GM19240 (cell line): ENCODE results near the gene OR2AG1.
A peak's percentile ranks its signal among the peaks of the same experiment; 100 is the strongest.
"Not testable (repeated sequence)": the region's sequence is repeated elsewhere in the genome, so short reads cannot be mapped to it uniquely, and the experiment has no call there.

Source experiments
- DNase-seq: peaks from one replicate; pipeline ENCODE4 v3.0.0; 2011; ENCODE audit warnings: low spot score; ENCODE audit not compliant: insufficient read length

The OR2AG1 gene

DNA sequence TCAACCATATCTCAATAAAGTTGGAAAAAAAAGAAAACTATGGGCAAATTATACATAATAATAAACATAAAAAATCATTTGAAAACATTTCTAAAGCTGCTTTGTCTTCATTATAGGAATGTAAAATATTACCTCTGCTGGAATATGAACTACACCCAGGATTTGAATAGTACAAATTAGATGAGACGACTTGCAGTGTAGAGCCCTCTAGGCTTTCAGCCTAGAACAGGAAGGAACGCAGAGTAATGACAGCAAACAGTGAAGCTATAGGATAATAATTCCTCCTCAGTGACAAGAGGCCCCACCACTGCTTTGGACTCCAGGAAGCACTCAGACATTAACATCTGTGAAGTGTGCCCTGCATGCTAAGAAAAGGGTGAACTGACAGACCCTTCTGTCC is 7.7 kb downstream of the OR2AG1 start:
- no peak for DNase-seq

DNA sequence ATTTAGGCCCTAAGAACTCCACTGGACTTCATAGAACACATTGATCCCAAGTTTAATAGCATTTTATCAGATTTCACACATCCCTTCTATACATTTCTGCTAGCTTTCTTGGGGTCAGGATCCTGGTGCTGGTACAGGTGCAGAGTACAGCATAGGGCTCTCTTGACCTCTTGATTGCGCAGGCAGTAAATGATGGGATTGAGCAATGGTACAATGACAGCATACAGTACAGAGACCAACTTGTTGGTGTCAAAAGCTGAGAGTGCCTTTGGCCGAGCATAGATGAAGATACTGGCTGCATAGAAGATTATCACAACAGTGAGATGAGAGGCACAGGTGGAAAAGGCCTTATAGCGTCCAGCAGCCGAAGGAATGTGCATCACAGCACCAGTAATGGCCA is 11.8 kb downstream of the OR2AG1 start:
- no peak for DNase-seq

DNA sequence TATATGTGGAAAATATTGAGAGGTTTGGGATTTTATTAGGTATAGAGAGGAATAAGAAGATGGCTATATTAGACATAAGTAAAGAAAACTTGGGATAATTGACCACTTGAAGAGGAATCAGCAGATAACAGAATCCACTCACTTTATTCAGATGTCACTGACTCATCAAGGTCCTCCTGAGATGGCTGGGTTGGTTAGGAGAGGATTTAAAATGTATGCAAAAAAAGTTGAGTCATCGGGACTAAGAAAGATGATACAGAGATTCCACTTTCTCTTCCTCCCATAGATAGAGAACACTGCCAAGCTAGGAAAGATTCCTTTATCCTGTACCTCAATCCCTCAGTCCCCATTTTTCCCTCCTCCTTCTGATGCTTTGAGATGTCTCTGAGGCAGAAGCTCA is 16.6 kb downstream of the OR2AG1 start, which contains the start of gene OR6A2:
OR6A2 (minus strand) TSS at position 288 of the 400 bp plus-strand sequence. CDS start 3,981 bp downstream, outside the sequence.
- DNase-seq: no peak

DNA sequence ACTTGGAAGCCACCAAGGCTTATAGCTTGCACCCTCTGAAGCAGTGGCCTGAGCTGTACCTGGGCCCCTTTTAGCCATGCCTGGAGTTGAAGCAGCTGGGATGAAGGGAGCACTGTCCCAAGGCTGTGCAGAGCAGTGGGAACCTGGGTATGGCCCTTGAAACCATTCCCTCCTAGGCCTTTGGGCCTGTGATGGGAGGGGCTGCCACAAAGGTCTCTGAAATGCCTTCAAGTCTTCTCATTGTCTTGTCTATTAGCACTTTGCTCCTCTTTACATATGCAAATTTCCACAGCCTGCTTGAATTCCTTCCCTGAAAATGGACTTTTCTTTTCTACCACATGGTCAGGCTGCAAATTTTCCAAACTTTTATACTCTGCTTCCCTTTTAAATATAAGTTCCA is 18.3 kb downstream of the OR2AG1 start:
- not testable (repeated sequence) for DNase-seq

DNA sequence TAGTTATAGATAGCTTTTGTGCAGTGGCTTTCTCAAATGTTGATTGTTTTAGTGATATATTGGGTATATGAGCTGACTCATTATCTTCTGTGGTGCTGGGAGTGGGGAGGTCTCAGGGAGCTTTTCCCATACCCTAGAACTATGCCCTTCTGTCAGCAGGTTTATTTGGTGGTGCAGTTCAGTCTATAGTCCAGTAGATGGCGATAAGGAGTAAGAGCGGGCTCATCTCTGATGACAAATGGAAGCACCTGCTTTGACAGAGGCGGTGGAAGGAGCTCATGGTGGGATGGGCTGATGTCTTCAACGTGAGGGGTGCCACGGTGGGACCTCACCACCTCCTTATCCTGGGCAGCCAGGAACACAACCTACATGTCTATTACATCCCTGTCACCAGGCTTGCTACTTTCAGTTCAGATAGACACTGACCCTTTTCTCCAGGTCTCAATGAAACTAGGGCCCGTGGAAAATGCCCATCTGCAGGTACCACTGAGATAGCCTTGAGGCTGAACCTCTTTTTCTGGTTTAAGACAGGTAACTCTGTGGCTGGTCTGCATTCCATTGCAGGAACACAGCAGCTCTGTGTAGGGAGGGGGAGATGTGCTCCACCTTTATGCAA is 29.7 kb downstream of the OR2AG1 start:
- DNase-seq: peak; percentile 36

DNA sequence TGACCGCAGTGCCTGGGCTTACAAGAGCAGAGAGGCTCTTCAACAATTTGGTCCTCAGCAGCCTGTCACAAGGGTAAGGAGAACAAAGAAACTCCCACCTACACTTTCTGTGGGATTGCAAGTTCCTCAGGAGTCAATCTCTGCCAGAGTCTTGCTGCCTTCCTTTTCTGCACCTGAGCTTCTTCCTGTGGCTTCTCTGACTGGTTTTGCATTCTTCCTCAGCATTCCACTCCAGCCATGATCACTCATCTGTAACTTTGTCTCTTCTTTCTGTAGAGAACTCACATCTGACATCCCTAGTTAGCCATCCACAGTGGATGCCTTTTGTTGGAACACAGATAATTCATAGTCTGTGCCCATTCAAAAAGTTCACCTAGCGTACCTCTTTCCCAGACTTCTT is 30.8 kb downstream of the OR2AG1 start:
- DNase-seq: no peak

DNA sequence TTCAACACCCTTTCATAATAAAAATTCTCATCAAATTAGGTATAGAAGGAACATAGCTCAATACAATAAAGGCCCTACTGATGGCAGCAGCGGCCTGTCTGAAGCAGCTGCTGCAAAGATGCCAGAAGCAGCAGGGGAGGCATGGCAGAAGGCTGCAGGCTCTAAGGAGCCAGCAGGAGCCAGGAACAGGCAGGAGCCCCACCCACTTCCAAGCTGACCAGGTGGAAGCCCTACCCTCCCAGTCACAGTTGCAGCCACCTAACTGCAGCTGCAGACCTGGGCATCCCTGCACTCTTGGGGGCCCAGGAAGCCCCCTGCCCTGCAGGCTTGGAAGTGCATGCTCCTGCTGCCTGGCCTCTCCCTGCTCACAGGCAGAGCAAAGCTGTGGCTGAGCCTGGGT is 34.9 kb downstream of the OR2AG1 start:
- DNase-seq: no peak

DNA sequence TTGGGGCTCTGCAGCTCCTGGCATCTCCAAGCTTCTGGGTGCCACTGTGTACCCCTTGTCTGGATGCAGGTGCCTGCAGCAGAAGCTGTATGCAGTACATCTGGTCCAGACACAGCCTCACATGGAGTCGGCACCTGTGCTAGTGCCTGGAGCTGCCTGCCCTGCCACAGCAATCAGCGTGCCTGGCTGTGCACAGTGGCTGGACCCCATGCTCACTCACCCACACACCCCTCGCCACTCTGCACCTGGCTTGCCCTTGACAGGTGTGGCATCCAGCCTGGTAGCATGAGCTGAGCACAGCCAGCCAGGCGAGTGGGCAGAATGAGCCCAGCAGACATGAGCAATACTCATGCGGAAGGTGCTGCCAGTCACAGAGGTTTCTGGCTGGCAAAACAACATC is 36.1 kb downstream of the OR2AG1 start:
- DNase-seq: no peak

DNA sequence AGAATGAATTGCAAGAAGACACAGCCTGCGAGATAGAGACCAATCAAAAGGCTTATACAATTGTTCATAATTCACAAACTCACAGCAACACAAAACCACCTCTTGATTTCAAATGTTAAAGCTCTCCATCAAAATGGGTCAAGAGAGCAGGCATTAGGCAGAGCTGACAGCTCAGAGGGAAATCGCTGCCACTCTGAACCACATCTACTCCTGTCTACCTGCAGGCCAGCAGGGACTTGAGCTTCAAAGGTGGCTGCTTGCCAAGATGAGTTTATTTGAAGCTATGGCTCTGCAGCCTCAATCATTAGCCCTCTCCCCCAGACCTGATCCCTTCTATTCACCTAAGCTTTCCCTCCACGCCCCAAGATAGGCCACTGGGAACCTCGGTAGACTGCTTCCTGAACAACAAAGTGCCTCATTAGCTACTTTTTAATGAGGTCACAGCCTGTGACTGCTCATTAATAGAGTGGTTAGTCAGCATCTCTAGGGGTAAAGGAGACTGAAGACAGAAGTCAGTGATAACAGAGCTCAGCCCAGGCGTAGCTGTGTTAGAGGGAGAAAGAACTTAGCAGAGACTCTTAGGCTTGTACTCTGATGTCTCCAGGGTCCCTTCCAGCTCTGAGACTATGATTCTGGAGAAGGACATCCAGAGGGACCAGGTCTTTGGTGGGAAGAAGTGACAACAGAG is 41.5 kb downstream of the OR2AG1 start:
- DNase-seq: no peak

DNA sequence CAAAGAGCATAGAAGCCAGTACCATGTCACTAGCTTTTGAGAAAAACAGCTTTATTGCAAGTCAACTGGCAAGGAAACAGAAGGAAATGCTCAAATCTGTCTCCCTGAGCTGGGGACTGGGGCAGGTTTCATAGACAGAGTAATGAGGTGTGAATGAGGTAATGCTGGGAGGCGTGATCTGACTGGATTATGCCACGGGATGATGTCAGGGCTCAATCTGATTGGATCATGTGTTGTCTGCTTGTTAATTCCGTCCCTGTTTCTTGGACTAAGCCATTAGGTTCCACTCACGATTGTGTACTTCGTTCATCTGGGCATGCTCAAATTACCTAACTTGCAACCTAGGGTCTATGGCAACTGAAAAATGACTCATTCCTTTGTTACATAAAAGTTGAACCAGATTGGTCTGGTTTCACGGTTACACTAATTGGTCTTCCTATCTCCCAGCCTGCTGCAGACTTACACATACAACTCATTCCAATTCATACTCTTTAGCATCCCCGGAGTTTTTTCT is 42.5 kb downstream of the OR2AG1 start:
- no peak for DNase-seq

DNA sequence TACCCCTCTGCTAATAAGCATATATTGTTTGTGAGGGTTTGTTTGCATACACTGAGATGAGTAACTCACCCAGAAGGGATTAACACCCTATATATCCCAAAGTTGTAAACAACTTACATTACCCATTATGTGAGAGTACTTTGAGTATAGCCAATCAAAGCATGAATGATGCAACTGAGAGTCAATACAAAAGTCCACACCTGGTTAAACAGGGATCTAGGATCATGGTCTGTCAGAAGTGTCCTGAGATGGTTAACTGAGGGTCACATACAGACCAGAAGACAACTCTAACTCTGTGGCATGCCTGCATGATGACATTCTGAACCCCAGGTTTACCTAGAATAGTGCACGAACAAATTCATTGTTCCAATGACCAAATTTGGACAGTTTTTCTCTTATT is 45.3 kb downstream of the OR2AG1 start:
- DNase-seq: no peak

DNA sequence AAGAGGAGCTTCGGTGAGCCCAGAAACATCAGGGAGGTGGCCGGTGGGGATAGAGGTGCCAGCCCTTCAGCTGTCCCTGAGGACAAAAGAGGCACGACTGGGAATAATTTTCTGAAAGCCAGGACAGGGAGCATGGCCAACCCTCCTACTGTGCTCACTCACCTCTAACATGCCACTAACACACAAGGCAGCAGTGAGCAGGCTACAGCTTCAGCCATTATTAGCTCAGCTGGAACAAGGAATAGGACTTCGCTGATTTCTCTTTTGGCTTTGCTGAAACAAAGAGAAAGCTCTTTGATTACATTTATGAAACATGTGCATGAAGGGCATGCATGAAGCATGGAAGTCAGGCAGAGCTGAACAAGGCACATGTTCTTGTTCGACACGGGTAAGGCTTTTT is 50.5 kb downstream of the OR2AG1 start:
- no peak for DNase-seq

DNA sequence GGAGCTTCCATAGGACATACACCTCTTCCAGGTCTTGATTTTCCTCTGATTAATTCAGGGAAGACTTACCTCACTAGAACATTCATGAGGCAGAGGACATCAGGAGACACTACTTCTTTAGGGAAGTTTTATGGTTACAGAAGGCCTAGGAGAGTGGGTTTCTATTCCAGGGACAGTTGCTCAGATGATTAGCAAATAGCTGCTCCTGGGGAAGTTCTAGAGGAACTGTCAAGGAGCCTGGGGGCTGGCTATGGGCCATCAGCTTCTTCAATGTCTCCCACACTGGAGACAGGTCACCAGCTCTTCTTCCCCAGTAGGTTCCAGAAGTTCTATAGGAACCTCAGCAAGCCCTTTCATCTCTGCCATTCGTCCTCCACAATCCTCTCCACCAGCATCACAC is 51.2 kb downstream of the OR2AG1 start:
- DNase-seq: no peak
